ENCODE data around the gene PFDN1. TPM values are rescaled to one million over a fixed set of nuclear protein-coding genes. Genes with fewer than 3 reads are reported as not detected.

Gene PFDN1
- total RNA-seq, 1 experiment from 2014 or later: 48.9 TPM

GRCh38 chr5:140286424-140286823 lies 16.5 kb downstream of the PFDN1 start:
- Histone ChIP-seq H3K9me3 (ENCODE audit: control insufficient read depth in 1 of 2, insufficient read depth in 1 of 2, low read depth in 1 of 2, low read length in 2 of 2) (no peaks in the 10 kb centered on the region), H4K20me1 (ENCODE audit: insufficient read depth) (peaks cover 10% of the 10 kb centered on the region; the same call in 1 of the 2 replicates), H3K4me1 (ENCODE audit: control insufficient read depth in 1 of 2, insufficient read depth in 2 of 2, low read length in 2 of 2) (no peaks in the 10 kb centered on the region), H3K79me2 (ENCODE audit: insufficient read depth, low read length) (peaks cover 89% of the 10 kb centered on the region), H3K36me3 (ENCODE audit: control insufficient read depth in 1 of 2, insufficient read depth in 2 of 2, low read length in 2 of 2) (no peaks in the 10 kb centered on the region), H3K4me3 (replicated peaks in 1 of 2; ENCODE audit: low read depth in 1 of 2, low read length in 2 of 2) (no peak overlapping the region), H3K9me2 (ENCODE audit: insufficient read depth) (no peaks in the 10 kb centered on the region), H2AFZ (ENCODE audit: low read depth, low read length, poor library complexity, severe bottlenecking) (no peak overlapping the region), H3K27me3 (ENCODE audit: insufficient read depth, low read length) (no peaks in the 10 kb centered on the region), H3K4me2 (ENCODE audit: low read length) (no peak overlapping the region), H3K27ac (ENCODE audit: low read depth, low read length) (no peak overlapping the region), H3K9ac (ENCODE audit: low read length) (no peak overlapping the region)
- ChIA-PET RAD21 (ENCODE audit: low non-redundant PET in 1 of 2, low total read pairs in 2 of 2, uncharacterized antibody in 2 of 2, unreplicated experiment in 2 of 2) (no interaction called here), POLR2A (no interaction called here), CTCF (no interaction called here)
- TF ChIP-seq SRF (IDR thresholded peaks at IDR 0.05; ENCODE audit: low read depth): no peak
- no peak for TF ChIP-seq FOSL1 (IDR thresholded peaks at IDR 0.05; ENCODE audit: low read depth)
- TF ChIP-seq CEBPB (IDR thresholded peaks at IDR 0.05; ENCODE audit: low read depth): no peak
- no peak for TF ChIP-seq TCF7L2 (IDR thresholded peaks at IDR 0.05; ENCODE audit: borderline replicate concordance, extremely low read depth, insufficient read depth, insufficient read length)
- no peak for TF ChIP-seq EZH2phosphoT487 (IDR thresholded peaks at IDR 0.05; ENCODE audit: borderline replicate concordance)
- ATAC-seq: no peak
- intact Hi-C loops (cut with micrococcal nuclease): no loop called here
- DNase-seq (ENCODE audit: low read depth, low spot score): no peak
- no TSS peak for BruUV-seq (replicated peaks)

GRCh38 chr5:140284013-140284412 lies 18.9 kb downstream of the PFDN1 start:
- intact Hi-C loops (cut with micrococcal nuclease): no loop called here
- ATAC-seq (no peak), DNase-seq (ENCODE audit: low read depth, low spot score) (no peak)
- TF ChIP-seq JUND (IDR thresholded peaks at IDR 0.05) (no peak), ATF3 (IDR thresholded peaks at IDR 0.05) (no peak), CEBPB (IDR thresholded peaks at IDR 0.05; ENCODE audit: low read depth) (no peak), EZH2 (IDR thresholded peaks at IDR 0.05) (no peak), ELF1 (IDR thresholded peaks at IDR 0.05; ENCODE audit: borderline replicate concordance, low read depth) (no peak), ZNF274 (IDR thresholded peaks at IDR 0.05; ENCODE audit: low read depth, low read length) (no peak), SRF (IDR thresholded peaks at IDR 0.05; ENCODE audit: low read depth) (no peak), POLR2AphosphoS5 (IDR thresholded peaks at IDR 0.05; ENCODE audit: low read depth, low read length) (no peak), MAX (IDR thresholded peaks at IDR 0.05) (no peak), YY1 (IDR thresholded peaks at IDR 0.05; ENCODE audit: extremely low read depth, insufficient replicate concordance, low read depth, low read length) (no peak), EZH2phosphoT487 (IDR thresholded peaks at IDR 0.05; ENCODE audit: borderline replicate concordance) (no peak), SP1 (IDR thresholded peaks at IDR 0.05; ENCODE audit: low read depth) (no peak), EGR1 (IDR thresholded peaks at IDR 0.05; ENCODE audit: low read depth) (no peak), SIN3A (IDR thresholded peaks at IDR 0.05; ENCODE audit: low read depth) (no peak)
- Histone ChIP-seq H3K9me2 (ENCODE audit: insufficient read depth) (no peaks in the 10 kb centered on the region), H2AFZ (ENCODE audit: low read depth, low read length, poor library complexity, severe bottlenecking) (no peak overlapping the region), H3K4me1 (ENCODE audit: control insufficient read depth in 1 of 2, insufficient read depth in 2 of 2, low read length in 2 of 2) (no peaks in the 10 kb centered on the region), H3K9ac (ENCODE audit: low read length) (no peak overlapping the region), H4K20me1 (ENCODE audit: insufficient read depth) (0 out of 2 replicates have a peak, but pooled peaks cover 5% of the 10 kb centered on the region), H3K9me3 (ENCODE audit: control insufficient read depth in 1 of 2, insufficient read depth in 1 of 2, low read depth in 1 of 2, low read length in 2 of 2) (no peaks in the 10 kb centered on the region), H3K27me3 (ENCODE audit: insufficient read depth, low read length) (no peaks in the 10 kb centered on the region), H3K36me3 (ENCODE audit: control insufficient read depth in 1 of 2, insufficient read depth in 2 of 2, low read length in 2 of 2) (peaks cover 0 to 2% of the 10 kb centered on the region in 2 experiments; a peak in 1 of 4 replicates), H3K4me2 (ENCODE audit: low read length) (no peak overlapping the region), H3K27ac (ENCODE audit: low read depth, low read length) (no peak overlapping the region), H3K79me2 (ENCODE audit: insufficient read depth, low read length) (peaks cover 66% of the 10 kb centered on the region), H3K4me3 (replicated peaks in 1 of 2; ENCODE audit: low read depth in 1 of 2, low read length in 2 of 2) (no peak overlapping the region)
- CTCF ChIA-PET: no interaction called here
- RAD21 ChIA-PET (ENCODE audit: low non-redundant PET in 1 of 2, low total read pairs in 2 of 2, uncharacterized antibody in 2 of 2, unreplicated experiment in 2 of 2): no interaction called here
- BruUV-seq (replicated peaks): no TSS peak
- POLR2A ChIA-PET: no interaction called here
